GM12891 (cell line): ENCODE measurements around the gene MT1HL1.
A peak's percentile ranks its signal among the peaks of the same experiment; 100 is the strongest.
"Not testable (repeated sequence)": the region's sequence is repeated elsewhere in the genome, so short reads cannot be mapped to it uniquely, and the experiment has no call there.

Experiments
- DNase-seq: peaks from one replicate; pipeline ENCODE4 v3.0.0; 2011; ENCODE audit warnings: low spot score; ENCODE audit not compliant: insufficient read length
- FAIRE-seq: peaks from 2 replicates; lab custom pipeline; 2011; peaks lifted over from hg19 to GRCh38; lab: Jason Lieb, UNC
- PAX5 ChIP-seq: IDR thresholded peaks from 2 replicates; pipeline ENCODE4 v1.6.1; 2011; ENCODE audit warnings: low read length, moderate library complexity, mild to moderate bottlenecking; ENCODE audit not compliant: insufficient read depth, severe bottlenecking
- POLR2A ChIP-seq: IDR thresholded peaks from 2 replicates; pipeline ENCODE4 v1.6.1; 2011; ENCODE audit warnings: low read depth, low read length, control low read depth
- POLR2AphosphoS5 ChIP-seq: IDR thresholded peaks from 2 replicates; pipeline ENCODE4 v1.6.1; 2011; ENCODE audit warnings: low read depth, low read length, control low read depth
- POU2F2 ChIP-seq: IDR thresholded peaks from 2 replicates; pipeline ENCODE4 v1.6.1; 2011; ENCODE audit warnings: low read depth, mild to moderate bottlenecking, control low read depth, low read length, moderate library complexity
- SPI1 ChIP-seq: IDR thresholded peaks from 2 replicates; pipeline ENCODE4 v1.6.1; 2011; ENCODE audit warnings: low read depth, low read length, control low read depth
- TAF1 ChIP-seq: IDR thresholded peaks from 2 replicates; pipeline ENCODE4 v1.6.1; 2011; ENCODE audit warnings: low read depth, low read length, control low read depth

MT1HL1 gene

GRCh38 chr1:237000191-237000590 lies 4.0 kb downstream of the MT1HL1 start:
- FAIRE-seq, result no peak

GRCh38 chr1:236998546-236998945 lies 5.7 kb downstream of the MT1HL1 start:
- TF ChIP-seq POLR2AphosphoS5, result no peak
- TF ChIP-seq TAF1, result no peak
- TF ChIP-seq SPI1, result no peak
- no peak for TF ChIP-seq POLR2A
- TF ChIP-seq PAX5, result no peak
- TF ChIP-seq POU2F2, result no peak
- no peak for DNase-seq
- no peak for FAIRE-seq

More at GRCh38 chr1:237000191-237000590, 4.0 kb downstream of the MT1HL1 start:
- no peak for TF ChIP-seq TAF1
- TF ChIP-seq POLR2AphosphoS5, result no peak
- TF ChIP-seq SPI1, result no peak
- TF ChIP-seq PAX5, result no peak
- no peak for TF ChIP-seq POLR2A
- no peak for TF ChIP-seq POU2F2
- no peak for DNase-seq

- no peak for TF ChIP-seq POLR2AphosphoS5
- TF ChIP-seq POU2F2, result no peak
- no peak for TF ChIP-seq TAF1
- no peak for TF ChIP-seq PAX5
- TF ChIP-seq SPI1, result no peak
- TF ChIP-seq POLR2A, result no peak
- FAIRE-seq, result no peak
- DNase-seq, result no peak
These were observed 6.4 kb downstream of the MT1HL1 start for GRCh38 chr1:236997882-236998281.

- TF ChIP-seq POU2F2, result no peak
- TF ChIP-seq PAX5, result no peak
- no peak for TF ChIP-seq POLR2AphosphoS5
- no peak for TF ChIP-seq POLR2A
- no peak for TF ChIP-seq TAF1
- TF ChIP-seq SPI1, result no peak
- DNase-seq, result no peak
- no peak for FAIRE-seq
These were observed 6.9 kb downstream of the MT1HL1 start for GRCh38 chr1:236997361-236997760.

- TF ChIP-seq SPI1 (no peak), POLR2A (no peak), POU2F2 (no peak), TAF1 (no peak), POLR2AphosphoS5 (no peak), PAX5 (no peak)
- DNase-seq, result no peak
- FAIRE-seq, result peak; percentile 48
These were observed 9.8 kb downstream of the MT1HL1 start for GRCh38 chr1:236994450-236994849.

GRCh38 chr1:236992449-236992848 lies 11.8 kb downstream of the MT1HL1 start:
- FAIRE-seq (no peak), DNase-seq (no peak)
- no peak for TF ChIP-seq POU2F2
- no peak for TF ChIP-seq SPI1
- TF ChIP-seq TAF1, result no peak
- no peak for TF ChIP-seq PAX5
- TF ChIP-seq POLR2A, result no peak
- no peak for TF ChIP-seq POLR2AphosphoS5

GRCh38 chr1:236990052-236990445 lies 14.2 kb downstream of the MT1HL1 start:
- DNase-seq, result no peak
- FAIRE-seq, result no peak
- TF ChIP-seq SPI1 (no peak), POU2F2 (no peak), PAX5 (no peak)

GRCh38 chr1:236989290-236990051 lies 14.8 kb downstream of the MT1HL1 start:
- TF ChIP-seq PAX5, result no peak
- TF ChIP-seq POU2F2, result no peak
- no peak for TF ChIP-seq POLR2A
- no peak for TF ChIP-seq TAF1
- no peak for FAIRE-seq
- DNase-seq, result no peak

GRCh38 chr1:236983818-236984217 lies 20.4 kb downstream of the MT1HL1 start:
- TF ChIP-seq PAX5 (no peak), TAF1 (no peak), POLR2A (no peak), SPI1 (no peak), POLR2AphosphoS5 (no peak), POU2F2 (no peak)
- DNase-seq, result no peak
- no peak for FAIRE-seq

- DNase-seq, result no peak
- TF ChIP-seq POLR2A (no peak), POLR2AphosphoS5 (no peak), PAX5 (no peak), SPI1 (no peak), POU2F2 (no peak), TAF1 (no peak)
- no peak for FAIRE-seq
These were observed 21.9 kb downstream of the MT1HL1 start for GRCh38 chr1:236982380-236982779.

- DNase-seq, FAIRE-seq: not testable (repeated sequence)
These were observed 22.8 kb downstream of the MT1HL1 start for GRCh38 chr1:236981431-236981830.
